ENCODE measurements around the gene CACNA1G.

The CACNA1G gene

GRCh38 chr17:50660042-50660886, 99.7 kb downstream of the CACNA1G start:
- DNase-seq = no peak

GRCh38 chr17:50660887-50661345, 100.4 kb downstream of the CACNA1G start:
- DNase-seq = no peak

- DNase-seq = no peak
These were observed 100.8 kb downstream of the CACNA1G start for GRCh38 chr17:50661348-50661747.

GRCh38 chr17:50661795-50662391, 101.4 kb downstream of the CACNA1G start:
- no peak for DNase-seq

DNA sequence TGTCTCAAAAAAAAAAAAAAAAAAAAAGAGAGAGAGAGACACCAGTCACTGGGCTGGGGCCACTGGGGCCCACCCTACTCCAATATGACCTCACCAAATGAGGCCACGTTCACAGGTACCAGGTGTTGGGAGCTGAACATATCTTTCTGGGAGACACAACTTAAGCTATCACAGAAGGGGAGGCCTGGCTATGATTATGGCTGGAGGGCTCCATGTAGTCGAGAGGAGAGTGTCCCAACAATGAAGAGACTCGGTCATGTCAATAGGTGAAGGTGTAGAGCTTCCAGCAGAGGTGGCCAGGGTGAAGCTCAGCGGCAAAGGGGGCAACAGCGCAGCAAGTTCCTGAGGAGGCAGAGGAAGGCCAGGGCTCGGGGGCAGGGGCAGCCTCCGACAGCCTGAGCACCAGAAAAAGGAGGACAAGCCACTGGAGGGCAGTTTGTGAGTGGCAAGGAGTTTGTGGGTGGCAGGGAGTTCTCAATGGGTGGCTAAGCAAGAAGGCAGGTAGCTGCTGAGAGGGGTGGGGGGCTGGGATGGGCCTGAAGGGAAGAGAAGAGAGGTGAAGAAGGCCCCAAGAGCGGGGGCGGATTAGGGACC, 102.2 kb downstream of the CACNA1G start:
- DNase-seq = no peak

DNA sequence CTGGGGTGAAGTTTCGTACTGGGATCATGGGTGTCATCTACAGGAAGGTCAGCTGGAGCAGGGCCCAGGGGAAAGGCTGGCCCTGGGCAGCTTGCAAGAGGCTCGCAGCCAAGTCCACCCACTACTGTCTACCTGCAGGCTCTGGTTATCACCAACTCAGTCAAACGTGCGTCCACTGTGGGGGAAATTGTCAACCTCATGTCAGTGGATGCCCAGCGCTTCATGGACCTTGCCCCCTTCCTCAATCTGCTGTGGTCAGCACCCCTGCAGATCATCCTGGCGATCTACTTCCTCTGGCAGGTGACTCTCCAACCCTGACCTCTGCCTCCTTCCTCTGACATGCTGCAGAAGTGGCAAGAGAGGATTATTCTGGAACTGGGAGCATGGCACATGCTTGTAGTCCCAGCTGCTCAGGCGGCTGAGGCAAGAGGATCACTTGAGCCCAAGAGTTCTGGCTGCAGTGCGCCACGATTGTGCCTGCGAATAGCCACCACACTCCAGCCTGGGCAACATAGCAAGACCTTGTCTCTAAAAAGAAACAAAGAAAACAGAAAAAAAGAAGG, 103.4 kb downstream of the CACNA1G start:
- DNase-seq = no peak

DNA sequence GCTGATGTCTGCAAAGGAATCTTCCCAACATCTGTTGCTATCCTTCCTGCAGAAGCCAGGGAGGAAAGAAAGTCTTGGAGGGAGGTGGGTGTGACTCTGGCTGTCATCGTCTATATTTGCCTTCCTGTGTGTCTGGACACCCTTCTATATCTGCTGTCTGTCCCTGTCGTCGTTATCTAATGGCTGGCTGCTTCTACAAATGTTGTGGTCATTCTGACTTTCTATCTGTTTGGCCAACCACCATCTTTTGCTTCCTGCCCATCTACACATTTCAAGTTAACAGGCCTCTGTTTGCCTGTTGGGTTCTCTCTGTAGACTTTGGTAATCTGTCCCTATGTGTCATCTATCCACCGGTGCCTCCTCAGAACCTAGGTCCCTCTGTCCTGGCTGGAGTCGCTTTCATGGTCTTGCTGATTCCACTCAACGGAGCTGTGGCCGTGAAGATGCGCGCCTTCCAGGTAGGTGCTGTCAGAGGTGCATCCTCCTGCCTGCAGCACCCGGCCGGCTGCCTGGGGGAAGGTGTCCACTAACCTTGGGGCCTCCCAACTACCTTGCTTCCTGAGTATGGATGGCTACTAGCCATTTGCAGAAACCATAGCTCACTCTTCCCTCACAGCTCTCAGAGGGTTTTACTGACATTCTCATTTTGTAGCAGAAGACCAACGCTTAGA, 104.4 kb downstream of the CACNA1G start:
- DNase-seq = no peak

DNA sequence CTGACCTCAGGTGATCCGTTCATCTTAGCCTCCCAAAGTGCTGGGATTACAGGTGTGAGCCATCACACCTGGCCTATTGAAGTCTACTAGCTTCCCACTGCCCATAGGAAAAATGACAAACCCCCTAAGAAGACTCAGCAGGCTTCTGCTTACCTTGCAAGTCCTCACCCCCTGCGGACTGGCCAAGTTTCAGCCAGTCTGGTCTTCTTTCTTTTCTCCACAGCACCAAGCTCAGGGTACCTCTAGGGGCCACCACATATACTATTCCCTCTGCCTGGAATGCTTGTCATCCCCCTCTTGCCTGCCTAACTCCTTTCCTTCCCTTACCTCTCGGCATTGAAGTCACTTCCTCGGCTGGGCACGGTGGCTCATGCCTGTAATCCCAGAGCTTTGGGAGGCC, 105.3 kb downstream of the CACNA1G start:
- no peak for DNase-seq

GRCh38 chr17:50666316-50666715, 105.8 kb downstream of the CACNA1G start:
- DNase-seq = no peak

GRCh38 chr17:50667259-50668024, 106.9 kb downstream of the CACNA1G start:
- no peak for DNase-seq

DNA sequence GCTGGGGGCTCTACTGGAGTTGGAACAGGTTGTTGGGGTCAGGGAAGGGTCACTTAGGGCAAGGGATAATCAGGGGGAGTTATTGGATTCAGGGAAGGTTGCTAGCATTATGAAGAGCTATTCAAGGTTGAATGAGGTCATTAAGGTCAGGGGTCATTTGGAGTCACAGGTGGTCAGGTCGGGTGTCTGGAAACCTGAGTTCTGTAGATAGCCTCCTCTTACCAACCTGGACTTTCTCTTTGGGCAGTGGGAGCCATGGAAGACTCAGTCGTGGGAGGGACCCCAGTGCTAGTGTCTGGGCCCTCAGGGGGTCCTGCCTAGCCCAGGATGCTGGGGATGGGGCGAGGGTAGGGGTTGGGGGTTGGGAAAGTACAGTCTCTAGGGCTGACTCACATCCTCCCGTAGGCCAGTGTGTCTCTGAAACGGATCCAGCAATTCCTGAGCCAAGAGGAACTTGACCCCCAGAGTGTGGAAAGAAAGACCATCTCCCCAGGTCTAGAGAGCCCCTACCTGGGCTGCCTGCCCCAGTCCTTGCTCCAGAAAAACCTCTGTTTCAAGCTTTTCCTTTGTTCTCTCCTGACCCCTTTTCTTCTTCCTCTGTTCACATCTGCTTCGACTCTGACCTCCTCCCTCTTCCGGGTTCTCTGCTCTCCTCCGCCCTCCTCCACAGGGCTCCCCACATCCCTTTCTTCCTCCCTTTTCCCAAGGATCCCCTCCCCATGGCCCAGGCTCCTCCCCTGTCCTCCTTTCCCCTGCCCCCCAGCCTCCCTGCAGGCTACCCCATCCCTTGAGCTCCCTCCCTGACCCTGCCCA, 107.7 kb downstream of the CACNA1G start:
- DNase-seq = no peak

DNA sequence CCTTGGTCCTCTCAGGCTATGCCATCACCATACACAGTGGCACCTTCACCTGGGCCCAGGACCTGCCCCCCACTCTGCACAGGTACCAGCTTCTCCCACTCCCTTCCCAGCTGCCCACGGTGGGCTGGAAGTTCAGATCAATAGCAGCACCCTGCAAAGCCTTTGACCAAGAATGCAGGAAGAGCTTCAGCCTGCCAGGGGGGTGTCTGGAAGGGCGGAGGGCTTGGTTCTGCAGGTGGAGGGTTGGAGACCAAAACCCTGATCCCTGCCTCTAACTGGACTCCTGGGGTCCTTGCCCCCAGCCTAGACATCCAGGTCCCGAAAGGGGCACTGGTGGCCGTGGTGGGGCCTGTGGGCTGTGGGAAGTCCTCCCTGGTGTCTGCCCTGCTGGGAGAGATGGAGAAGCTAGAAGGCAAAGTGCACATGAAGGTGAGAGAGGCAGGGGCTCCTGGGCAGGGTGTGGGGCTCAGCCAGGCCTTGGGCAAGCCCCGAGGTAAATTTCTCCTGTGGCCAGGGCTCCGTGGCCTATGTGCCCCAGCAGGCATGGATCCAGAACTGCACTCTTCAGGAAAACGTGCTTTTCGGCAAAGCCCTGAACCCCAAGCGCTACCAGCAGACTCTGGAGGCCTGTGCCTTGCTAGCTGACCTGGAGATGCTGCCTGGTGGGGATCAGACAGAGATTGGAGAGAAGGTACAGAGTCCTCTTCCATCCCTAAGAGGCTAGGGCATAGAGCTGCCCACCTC, 108.5 kb downstream of the CACNA1G start:
- DNase-seq = no peak

DNA sequence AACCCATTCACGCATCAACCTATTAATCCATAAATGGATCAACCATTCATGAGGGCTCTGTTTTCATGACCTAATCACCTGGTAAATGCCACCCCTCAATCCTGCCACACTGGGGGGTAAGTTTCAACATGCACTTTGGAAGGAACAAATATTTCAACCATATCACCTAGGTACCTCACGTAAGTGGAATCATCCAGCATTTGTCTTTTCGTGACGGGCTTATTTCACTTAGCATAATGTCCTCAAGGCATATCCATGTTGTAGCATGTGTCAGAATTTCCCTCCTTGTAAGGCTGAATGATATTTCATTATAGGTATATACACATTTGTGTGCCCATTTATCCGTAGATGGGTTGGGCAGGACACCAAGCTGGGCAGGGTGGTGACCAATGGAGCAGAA, 111.6 kb downstream of the CACNA1G start:
- no peak for DNase-seq

- DNase-seq = no peak
These were observed 112.5 kb downstream of the CACNA1G start for GRCh38 chr17:50672831-50673551.

GRCh38 chr17:50675190-50675589, 114.7 kb downstream of the CACNA1G start:
- no peak for DNase-seq

DNA sequence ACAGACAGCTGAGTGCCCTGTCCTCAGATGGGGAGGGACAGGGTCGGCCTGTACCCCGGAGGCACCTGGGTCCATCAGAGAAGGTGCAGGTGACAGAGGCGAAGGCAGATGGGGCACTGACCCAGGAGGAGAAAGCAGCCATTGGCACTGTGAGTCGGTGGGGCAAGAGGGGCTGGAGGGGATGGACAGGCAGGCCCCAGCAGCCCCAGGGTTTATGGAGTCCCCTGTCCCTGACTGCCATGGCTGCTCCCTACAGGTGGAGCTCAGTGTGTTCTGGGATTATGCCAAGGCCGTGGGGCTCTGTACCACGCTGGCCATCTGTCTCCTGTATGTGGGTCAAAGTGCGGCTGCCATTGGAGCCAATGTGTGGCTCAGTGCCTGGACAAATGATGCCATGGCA, 115.1 kb downstream of the CACNA1G start:
- DNase-seq = no peak

GRCh38 chr17:50676065-50676975, 115.8 kb downstream of the CACNA1G start:
- no peak for DNase-seq

All from activated T-cell treated with anti-CD3 and anti-CD28 coated beads for 4 hours (primary cell).